GM12874 (cell line): ENCODE data around the gene DOCK11.

Source experiments
- CTCF ChIP-seq: IDR thresholded peaks from 2 replicates; pipeline ENCODE4 v1.5.1; 2011; ENCODE audit warnings: low read depth, mild to moderate bottlenecking, control low read depth, low read length, moderate library complexity; ENCODE audit not compliant: insufficient read depth

The DOCK11 gene

DNA sequence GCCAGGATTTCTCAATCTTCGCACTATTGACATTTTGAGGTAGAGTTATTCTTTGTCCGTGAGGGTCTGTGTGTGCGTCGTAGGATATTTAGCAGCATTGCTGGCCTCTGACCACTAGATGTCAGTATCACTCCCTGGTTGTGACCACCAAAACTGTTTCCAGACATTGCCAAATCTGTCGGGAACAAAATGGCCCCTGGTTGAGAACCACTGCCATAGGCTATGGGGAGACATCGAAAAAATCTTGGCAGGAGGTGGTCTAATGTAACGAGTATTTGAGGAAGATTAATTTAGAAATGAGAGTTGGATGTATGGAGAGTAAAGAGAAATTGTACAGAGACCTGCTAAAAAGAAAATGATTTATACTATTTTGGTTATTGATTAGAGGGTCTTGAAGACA lies 108.4 kb downstream of the DOCK11 start:
- peak; percentile 65 for TF ChIP-seq CTCF

GRCh38 chrX:118612290-118612689 lies 116.7 kb downstream of the DOCK11 start:
- TF ChIP-seq CTCF: no peak

GRCh38 chrX:118614150-118614549 lies 118.5 kb downstream of the DOCK11 start:
- TF ChIP-seq CTCF: no peak

DNA sequence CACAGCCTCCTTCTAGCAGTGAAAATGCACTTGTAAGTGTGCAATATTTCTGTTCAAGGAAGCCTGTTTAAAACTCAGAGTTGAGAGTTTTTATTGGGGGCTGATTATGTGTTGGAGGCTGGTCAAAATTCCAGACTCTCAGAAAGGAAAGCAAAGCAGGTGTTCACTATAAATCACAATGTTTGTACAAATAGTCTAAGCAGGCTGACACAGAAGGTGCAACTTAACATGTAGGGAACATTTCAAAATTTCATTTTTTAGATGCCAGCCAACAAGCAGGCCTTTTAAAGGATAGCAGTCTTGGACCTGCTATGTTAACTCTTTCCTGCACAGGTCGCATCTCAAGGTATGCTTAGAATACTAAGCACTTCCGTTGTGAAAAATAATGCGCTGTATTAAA lies 119.5 kb downstream of the DOCK11 start:
- no peak for TF ChIP-seq CTCF

DNA sequence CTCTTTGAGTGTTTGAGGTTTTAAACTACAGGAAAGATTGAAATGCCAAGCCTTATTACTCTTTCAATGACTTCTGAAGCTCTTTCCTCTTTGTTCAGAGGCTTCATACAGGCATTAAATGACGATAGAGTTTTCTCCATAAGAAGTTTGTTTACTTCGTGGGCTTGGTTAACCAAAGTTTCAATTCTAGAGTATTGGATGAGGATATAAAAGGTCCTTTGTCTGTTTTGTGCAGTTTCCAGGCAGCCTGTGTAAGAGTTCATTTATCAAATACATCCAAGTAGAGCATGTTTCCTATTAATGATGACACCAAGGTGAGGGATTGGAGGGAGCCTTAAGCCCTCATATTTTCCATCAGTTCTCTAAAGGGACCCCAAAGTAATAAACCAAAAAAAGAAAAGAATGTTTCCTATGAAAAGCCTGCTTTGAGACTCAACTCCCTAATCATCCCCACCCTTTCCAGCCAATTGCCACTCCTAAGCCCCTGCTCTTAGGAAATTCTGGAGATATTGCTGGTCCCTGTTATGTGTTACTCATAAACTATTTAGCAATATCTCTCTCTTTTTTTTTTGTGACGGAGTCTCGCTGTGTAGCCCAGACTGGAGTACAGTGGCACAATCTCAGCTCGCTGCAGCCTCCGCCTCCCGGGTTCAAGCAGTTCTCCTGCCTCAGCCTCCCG lies 125.6 kb downstream of the DOCK11 start:
- no peak for TF ChIP-seq CTCF

GRCh38 chrX:118623062-118623461 lies 127.4 kb downstream of the DOCK11 start:
- no peak for TF ChIP-seq CTCF

- no peak for TF ChIP-seq CTCF
These were observed 130.7 kb downstream of the DOCK11 start for GRCh38 chrX:118626346-118626745.
